ENCODE measurements around the gene CWC27. TPM values are rescaled to one million over a fixed set of nuclear protein-coding genes. Genes with fewer than 3 reads are reported as not detected.

The CWC27 gene
- total RNA-seq, 4 donors from 2014 or later: 8.8 to 38.1 (median 17.6) TPM

- peaks cover 0 to 35% (median 0%) of the 10 kb centered on the region in 3 donors for H3K36me3 ChIP-seq
- no peak for TF ChIP-seq EP300 (IDR thresholded peaks at IDR 0.05)
- TF ChIP-seq, protein P1, sequence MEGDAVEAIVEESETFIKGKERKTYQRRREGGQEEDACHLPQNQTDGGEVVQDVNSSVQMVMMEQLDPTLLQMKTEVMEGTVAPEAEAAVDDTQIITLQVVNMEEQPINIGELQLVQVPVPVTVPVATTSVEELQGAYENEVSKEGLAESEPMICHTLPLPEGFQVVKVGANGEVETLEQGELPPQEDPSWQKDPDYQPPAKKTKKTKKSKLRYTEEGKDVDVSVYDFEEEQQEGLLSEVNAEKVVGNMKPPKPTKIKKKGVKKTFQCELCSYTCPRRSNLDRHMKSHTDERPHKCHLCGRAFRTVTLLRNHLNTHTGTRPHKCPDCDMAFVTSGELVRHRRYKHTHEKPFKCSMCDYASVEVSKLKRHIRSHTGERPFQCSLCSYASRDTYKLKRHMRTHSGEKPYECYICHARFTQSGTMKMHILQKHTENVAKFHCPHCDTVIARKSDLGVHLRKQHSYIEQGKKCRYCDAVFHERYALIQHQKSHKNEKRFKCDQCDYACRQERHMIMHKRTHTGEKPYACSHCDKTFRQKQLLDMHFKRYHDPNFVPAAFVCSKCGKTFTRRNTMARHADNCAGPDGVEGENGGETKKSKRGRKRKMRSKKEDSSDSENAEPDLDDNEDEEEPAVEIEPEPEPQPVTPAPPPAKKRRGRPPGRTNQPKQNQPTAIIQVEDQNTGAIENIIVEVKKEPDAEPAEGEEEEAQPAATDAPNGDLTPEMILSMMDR (IDR thresholded peaks at IDR 0.05): no peak
- 71 to 85% methylated on average over 5 of the region's 5 CpGs for WGBS, 2 donors
- no peak overlapping the region for H3K4me3 ChIP-seq
- peaks cover 0 to 27% (median 0%) of the 10 kb centered on the region in 4 donors for H3K9me3 ChIP-seq
- H3K27ac ChIP-seq: no peak overlapping the region
- no peaks in the 10 kb centered on the region for H3K4me1 ChIP-seq
- no peaks in the 10 kb centered on the region for H3K27me3 ChIP-seq
- DNase-seq (ENCODE audit: low spot score in 2 of 2): no peak
Measured at GRCh38 chr5:64914396-64914795, 145.7 kb downstream of the CWC27 start.

DNA sequence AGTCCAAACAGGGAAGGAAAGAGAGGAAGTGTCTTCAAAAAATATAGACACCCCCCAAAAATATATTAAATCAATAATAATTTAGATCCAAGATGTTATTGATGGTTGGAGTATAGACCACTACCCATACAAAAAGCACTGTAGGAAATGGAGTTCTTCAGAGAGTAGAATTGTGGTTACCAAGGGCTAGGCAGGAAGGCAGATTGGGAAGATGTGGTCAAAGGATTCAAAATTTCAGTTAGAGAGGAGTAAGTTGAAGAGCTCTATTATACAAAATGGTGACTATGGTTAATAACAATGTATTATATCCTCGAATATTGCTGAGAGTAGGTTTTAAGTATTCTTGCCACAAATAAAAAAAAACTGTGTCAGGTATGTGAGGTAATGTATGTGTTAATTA is 149.4 kb downstream of the CWC27 start:
- peaks cover 0 to 48% (median 0%) of the 10 kb centered on the region in 3 donors for H3K36me3 ChIP-seq
- H3K4me3 ChIP-seq: no peak overlapping the region
- WGBS, 2 donors: 76 to 100% methylated on average over 1 of the region's 1 CpG
- H3K27ac ChIP-seq: no peak overlapping the region
- TF ChIP-seq, protein P1 (IDR thresholded peaks at IDR 0.05): no peak
- TF ChIP-seq POLR2A (IDR thresholded peaks at IDR 0.05): no peak
- TF ChIP-seq EP300 (IDR thresholded peaks at IDR 0.05): no peak
- no peak for DNase-seq (ENCODE audit: low spot score in 2 of 2)
- no peaks in the 10 kb centered on the region for H3K27me3 ChIP-seq
- no peaks in the 10 kb centered on the region for H3K4me1 ChIP-seq
- H3K9me3 ChIP-seq: peaks cover 0 to 35% (median 7%) of the 10 kb centered on the region in 4 donors

- 99% methylated on average over 2 of the region's 2 CpGs for WGBS, 2 donors
- DNase-seq (ENCODE audit: low spot score in 2 of 2): no peak
- no peak overlapping the region for H3K27ac ChIP-seq
- H3K9me3 ChIP-seq: peaks cover 0 to 35% (median 7%) of the 10 kb centered on the region in 4 donors
- no peaks in the 10 kb centered on the region for H3K27me3 ChIP-seq
- no peak overlapping the region for H3K4me3 ChIP-seq
- TF ChIP-seq POLR2A (IDR thresholded peaks at IDR 0.05) (no peak), EP300 (IDR thresholded peaks at IDR 0.05) (no peak)
- TF ChIP-seq, protein P1 (IDR thresholded peaks at IDR 0.05): no peak
- peaks cover 0 to 51% (median 0%) of the 10 kb centered on the region in 3 donors for H3K36me3 ChIP-seq
- H3K4me1 ChIP-seq: no peaks in the 10 kb centered on the region
Measured at GRCh38 chr5:64921386-64921785, 152.7 kb downstream of the CWC27 start.

DNA sequence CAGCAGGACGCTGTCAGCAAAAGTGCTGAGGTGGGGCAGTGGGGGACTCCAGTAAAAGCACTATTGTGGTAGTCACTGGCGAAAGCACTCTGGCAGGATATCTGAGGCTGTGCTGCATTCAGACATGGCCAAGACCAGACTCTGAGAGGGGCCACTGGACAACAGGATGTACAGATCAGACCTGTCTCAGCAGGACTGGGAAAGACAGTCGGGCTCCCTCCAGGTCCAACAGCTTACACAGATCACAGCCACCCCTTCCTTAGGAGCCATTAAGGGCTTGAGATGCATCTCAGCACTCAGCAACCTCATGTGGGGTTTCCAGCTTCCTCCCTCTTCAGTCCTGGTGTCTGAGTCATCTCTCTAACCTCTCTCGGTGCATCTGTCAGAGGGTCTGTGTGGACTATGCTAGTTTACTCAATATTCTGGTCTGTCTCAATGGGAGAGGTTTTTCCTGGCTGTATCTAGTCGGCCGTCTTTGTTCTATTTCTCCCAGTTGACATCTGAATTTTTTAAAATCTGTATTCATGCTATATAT is 154.5 kb downstream of the CWC27 start:
- DNase-seq (ENCODE audit: low spot score in 2 of 2): no peak
- Histone ChIP-seq H3K9me3 (peaks cover 0 to 30% (median 7%) of the 10 kb centered on the region in 4 donors), H3K4me3 (no peak overlapping the region), H3K27ac (no peak overlapping the region), H3K27me3 (no peaks in the 10 kb centered on the region), H3K36me3 (peaks cover 0 to 42% (median 0%) of the 10 kb centered on the region in 3 donors), H3K4me1 (no peaks in the 10 kb centered on the region)
- TF ChIP-seq, protein P1 (IDR thresholded peaks at IDR 0.05): no peak
- TF ChIP-seq EP300 (IDR thresholded peaks at IDR 0.05): no peak
- TF ChIP-seq POLR2A (IDR thresholded peaks at IDR 0.05): no peak
- 84 to 87% methylated on average over 6 of the region's 6 CpGs for WGBS, 2 donors

GRCh38 chr5:64925123-64925522 is 156.4 kb downstream of the CWC27 start:
- 91 to 100% methylated on average over 1 of the region's 1 CpG for WGBS, 2 donors
- no peak for DNase-seq (ENCODE audit: low spot score in 2 of 2)
- no peak overlapping the region for H3K27ac ChIP-seq
- peaks cover 0 to 20% (median 6%) of the 10 kb centered on the region in 4 donors for H3K9me3 ChIP-seq
- no peaks in the 10 kb centered on the region for H3K27me3 ChIP-seq
- no peaks in the 10 kb centered on the region for H3K4me1 ChIP-seq
- peaks cover 0 to 32% (median 0%) of the 10 kb centered on the region in 3 donors for H3K36me3 ChIP-seq
- H3K4me3 ChIP-seq: no peak overlapping the region
- TF ChIP-seq EP300 (IDR thresholded peaks at IDR 0.05) (no peak), POLR2A (IDR thresholded peaks at IDR 0.05) (no peak)
- TF ChIP-seq, protein P1 (IDR thresholded peaks at IDR 0.05): no peak
